Nephron (organoid): ENCODE results near the gene COL27A1.

ENCODE experiments used
- H3K27ac Mint-ChIP-seq, 3 experiments: 2 replicates each; pipeline ENCODE4 v1.8.0; 2020; ENCODE audit warnings: mixed read lengths in 3 of 3, mild to moderate bottlenecking in 2 of 3, moderate library complexity in 1 of 3
- H3K27me3 Mint-ChIP-seq: 2 replicates; pipeline ENCODE4 v1.8.0; 2021; ENCODE audit warnings: low read depth, mild to moderate bottlenecking, moderate library complexity, mixed read lengths
- H3K36me3 Mint-ChIP-seq: 2 replicates; pipeline ENCODE4 v1.8.0; 2020; ENCODE audit warnings: low read depth, mixed read lengths
- H3K4me1 Mint-ChIP-seq: 2 replicates; pipeline ENCODE4 v1.8.0; 2020; ENCODE audit warnings: mixed read lengths
- H3K4me3 Mint-ChIP-seq, 3 experiments: 2 replicates each; pipeline ENCODE4 v1.8.0; 2020; ENCODE audit warnings: mild to moderate bottlenecking in 3 of 3, mixed read lengths in 3 of 3, moderate library complexity in 2 of 3
- H3K9me3 Mint-ChIP-seq: 2 replicates; pipeline ENCODE4 v1.8.0; 2020; ENCODE audit warnings: mixed read lengths
- CTCF ChIP-seq, 3 experiments: fragments of 200-600 bp; sonication (generic); IDR thresholded peaks; one replicate each; pipeline ENCODE4 v1.5.0; 2021; ENCODE audit warnings: antibody characterized with exemption in 3 of 3; ENCODE audit not compliant: unreplicated experiment in 3 of 3

The COL27A1 gene

GRCh38 chr9:114278356-114278755 lies 123.0 kb downstream of the COL27A1 start:
- Mint-ChIP-seq H3K9me3 (no peaks in the 10 kb centered on the region), H3K4me3 (no peak overlapping the region), H3K36me3 (peaks cover 36% of the 10 kb centered on the region), H3K27ac (peak overlapping the region in 2 of 3 experiments; percentile 15 to 79), H3K4me1 (peaks cover 50% of the 10 kb centered on the region), H3K27me3 (peaks cover 4% of the 10 kb centered on the region)
- no peak for TF ChIP-seq CTCF (IDR thresholded peaks at IDR 0.05; ENCODE audit: unreplicated experiment in 3 of 3)

- no peak for TF ChIP-seq CTCF (IDR thresholded peaks at IDR 0.05; ENCODE audit: unreplicated experiment in 3 of 3)
- peak overlapping the region in 2 of 3 experiments; percentile 32 to 79 for H3K27ac Mint-ChIP-seq
- peaks cover 51% of the 10 kb centered on the region for H3K4me1 Mint-ChIP-seq
- H3K27me3 Mint-ChIP-seq, result no peaks in the 10 kb centered on the region
- H3K36me3 Mint-ChIP-seq, result peaks cover 38% of the 10 kb centered on the region
- no peaks in the 10 kb centered on the region for H3K9me3 Mint-ChIP-seq
- H3K4me3 Mint-ChIP-seq, result no peak overlapping the region
These were observed 123.7 kb downstream of the COL27A1 start for GRCh38 chr9:114278881-114279570.

- no peaks in the 10 kb centered on the region for H3K27me3 Mint-ChIP-seq
- no peak overlapping the region for H3K4me3 Mint-ChIP-seq
- peaks cover 51% of the 10 kb centered on the region for H3K4me1 Mint-ChIP-seq
- no peak for TF ChIP-seq CTCF (IDR thresholded peaks at IDR 0.05; ENCODE audit: unreplicated experiment in 3 of 3)
- no peak overlapping the region for H3K27ac Mint-ChIP-seq
- H3K9me3 Mint-ChIP-seq, result no peaks in the 10 kb centered on the region
- H3K36me3 Mint-ChIP-seq, result peaks cover 39% of the 10 kb centered on the region
These were observed 124.4 kb downstream of the COL27A1 start for GRCh38 chr9:114279693-114280092.

GRCh38 chr9:114280636-114281472 lies 125.5 kb downstream of the COL27A1 start:
- Mint-ChIP-seq H3K4me3 (no peak overlapping the region), H3K4me1 (peaks cover 63% of the 10 kb centered on the region), H3K27me3 (peaks cover 3% of the 10 kb centered on the region), H3K27ac (peak overlapping the region; percentile 47 to 68 (median 60)), H3K36me3 (peaks cover 38% of the 10 kb centered on the region), H3K9me3 (no peaks in the 10 kb centered on the region)
- TF ChIP-seq CTCF (IDR thresholded peaks at IDR 0.05; ENCODE audit: unreplicated experiment in 3 of 3), result no peak

GRCh38 chr9:114281473-114282103 lies 126.3 kb downstream of the COL27A1 start:
- H3K9me3 Mint-ChIP-seq, result no peaks in the 10 kb centered on the region
- peak overlapping the region; percentile 47 to 68 (median 60) for H3K27ac Mint-ChIP-seq
- H3K27me3 Mint-ChIP-seq, result peaks cover 6% of the 10 kb centered on the region
- peaks cover 69% of the 10 kb centered on the region for H3K4me1 Mint-ChIP-seq
- TF ChIP-seq CTCF (IDR thresholded peaks at IDR 0.05; ENCODE audit: unreplicated experiment in 3 of 3), result no peak
- H3K36me3 Mint-ChIP-seq, result peaks cover 33% of the 10 kb centered on the region
- no peak overlapping the region for H3K4me3 Mint-ChIP-seq
